ENCODE measurements around the gene SZT2.
"Not testable (repeated sequence)": the region's sequence is repeated elsewhere in the genome, so short reads cannot be mapped to it uniquely, and the experiment has no call there.

SZT2 gene

DNA sequence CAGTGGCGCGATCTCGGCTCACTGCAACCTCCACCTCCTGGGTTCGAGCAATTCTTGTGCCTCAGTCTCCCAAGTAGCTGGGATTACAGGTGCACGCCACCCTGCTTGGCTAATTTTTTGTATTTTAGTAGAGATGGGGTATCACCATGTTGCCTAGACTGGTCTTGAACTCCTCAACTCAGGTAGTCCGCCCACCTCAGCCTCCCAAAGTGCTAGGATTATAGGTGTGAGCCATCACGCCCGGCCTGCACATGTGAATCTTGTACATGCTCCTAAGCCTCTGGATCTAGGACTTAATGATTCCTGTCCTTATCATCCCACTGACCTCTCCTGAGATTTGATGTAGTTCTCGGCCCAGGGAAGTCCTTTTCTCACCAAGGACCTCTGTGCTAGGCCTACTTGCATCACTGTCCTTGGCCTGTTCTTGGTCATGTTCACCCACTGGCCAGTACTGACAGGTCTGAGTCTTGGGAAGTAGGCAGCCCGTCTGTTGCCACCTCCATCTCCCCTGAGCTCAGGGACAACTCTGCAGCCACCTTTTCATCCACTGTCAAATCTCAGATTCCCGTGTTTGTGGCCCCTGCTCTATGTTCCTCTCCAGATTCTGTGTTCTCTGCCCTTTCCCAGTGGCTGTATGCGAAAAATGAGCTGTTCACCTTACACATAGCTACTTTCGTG, 54.6 kb downstream of the SZT2 start:
- no peak for DNase-seq

DNA sequence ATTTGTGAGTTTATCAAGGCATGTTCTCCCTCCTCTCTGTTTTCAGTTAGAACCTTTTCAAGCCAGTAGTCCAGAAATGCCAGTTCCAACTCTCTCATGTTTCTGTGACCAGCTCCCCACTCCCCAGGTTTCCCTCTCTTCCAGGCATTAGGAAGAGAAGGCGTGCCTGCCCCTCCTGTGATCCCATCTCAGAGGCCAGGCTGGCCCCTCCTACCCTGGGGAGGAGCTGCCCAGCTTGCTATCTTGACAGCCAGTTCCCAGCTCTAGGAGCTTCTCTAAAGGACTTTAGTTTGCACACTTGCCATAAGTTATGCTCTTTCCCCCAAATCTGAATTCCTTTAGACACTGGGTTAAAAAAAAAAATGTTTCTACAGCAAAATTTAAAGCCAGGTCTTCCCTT, 55.1 kb downstream of the SZT2 start:
- DNase-seq = no peak

GRCh38 chr1:43445606-43446387, 56.1 kb downstream of the SZT2 start:
- no peak for DNase-seq

DNA sequence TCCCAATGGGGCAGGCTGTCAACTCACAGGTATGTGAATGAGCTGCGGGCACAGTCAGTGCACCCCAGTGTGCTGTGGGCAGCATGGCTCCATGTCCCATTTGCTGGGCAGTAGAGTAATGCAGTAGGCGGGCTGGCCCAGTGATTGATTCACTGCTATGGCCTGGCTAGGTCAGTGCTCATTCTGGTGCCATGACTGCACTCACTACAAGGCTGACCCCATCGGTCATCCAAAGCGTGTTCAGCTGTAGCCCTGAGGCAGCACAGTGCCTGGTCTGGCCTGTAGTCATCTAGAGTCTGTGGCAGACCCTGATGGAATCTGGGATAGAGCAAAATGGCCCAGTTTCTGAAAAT, 56.7 kb downstream of the SZT2 start:
- DNase-seq = no peak

GRCh38 chr1:43446881-43447835, 57.5 kb downstream of the SZT2 start:
- DNase-seq = no peak

- DNase-seq = no peak
These were observed 58.4 kb downstream of the SZT2 start for GRCh38 chr1:43447891-43448708.

GRCh38 chr1:43448955-43449707, 59.4 kb downstream of the SZT2 start:
- DNase-seq = no peak

DNA sequence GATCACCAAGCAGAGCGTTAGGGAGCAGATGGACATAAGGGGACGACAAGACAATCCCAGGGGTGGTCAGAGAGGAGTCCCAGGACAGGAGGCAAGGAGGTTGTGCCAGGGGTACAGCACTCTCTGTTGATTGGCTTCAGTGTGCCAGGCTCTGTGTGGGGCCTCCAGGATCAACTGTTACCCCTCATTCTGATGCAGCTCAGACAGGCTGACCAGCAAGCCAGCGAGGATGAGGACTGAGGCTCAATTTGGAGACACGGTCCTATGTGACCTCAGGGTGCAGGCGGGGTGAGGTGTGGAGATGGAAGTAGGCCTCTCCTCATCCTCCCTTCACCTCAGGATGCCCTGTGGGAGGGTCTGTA, 60.0 kb downstream of the SZT2 start:
- no peak for DNase-seq

DNA sequence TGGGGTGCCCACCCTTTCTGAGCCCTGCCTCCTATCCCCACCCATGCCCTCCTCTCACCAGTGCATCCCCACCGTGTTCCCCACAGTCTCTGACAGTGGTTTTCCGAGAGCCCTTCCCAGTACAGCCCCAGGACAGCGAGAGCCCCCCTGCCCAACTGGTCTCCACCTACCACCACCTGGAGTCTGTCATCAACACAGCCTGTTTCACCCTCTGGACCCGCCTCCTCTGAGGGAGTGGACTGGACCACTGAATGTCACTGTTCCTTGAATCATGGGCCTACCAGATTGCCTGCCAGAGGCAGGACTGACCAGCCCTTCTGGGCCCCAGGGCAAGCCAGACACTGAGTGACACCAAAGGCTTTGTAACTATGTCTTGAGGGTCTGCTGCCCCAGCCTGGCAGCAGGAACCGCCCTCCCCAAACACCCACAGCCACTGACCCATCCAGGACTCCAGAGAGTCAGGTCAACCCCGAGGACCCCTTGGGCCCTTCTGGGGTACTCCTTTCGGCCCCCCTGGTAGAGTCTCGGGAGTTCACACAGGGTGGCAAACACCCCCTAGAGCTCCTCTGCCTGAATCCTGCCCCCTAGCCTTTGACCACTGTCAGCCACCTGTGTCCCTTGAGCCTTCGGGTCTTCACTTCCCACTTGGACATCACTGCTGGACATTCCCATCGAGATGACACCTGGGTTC, 60.7 kb downstream of the SZT2 start:
- no peak for DNase-seq

DNA sequence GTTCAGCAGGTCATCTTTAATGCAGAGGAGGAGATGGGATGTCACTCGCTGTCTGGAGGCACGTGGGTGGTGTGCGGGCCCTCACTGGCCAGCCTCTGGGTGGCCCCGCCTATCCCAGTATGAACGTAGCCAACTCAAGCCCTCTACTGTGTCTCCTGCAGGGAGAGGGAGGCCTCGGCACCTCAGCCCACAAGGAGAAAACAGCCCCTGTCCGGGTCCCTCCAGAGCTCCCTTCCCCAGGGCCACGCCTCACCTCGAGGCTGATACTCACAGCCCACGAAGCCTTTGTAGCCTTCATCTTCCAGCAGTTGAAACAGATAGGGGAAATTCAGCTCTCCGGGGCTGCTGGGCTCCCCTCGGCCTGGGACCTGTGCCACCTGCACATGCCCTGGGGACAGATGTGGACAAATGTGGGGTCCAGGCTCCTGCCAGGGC, 61.5 kb downstream of the SZT2 start:
- DNase-seq = no peak

- no peak for DNase-seq
These were observed 62.2 kb downstream of the SZT2 start for GRCh38 chr1:43451701-43452532.

DNA sequence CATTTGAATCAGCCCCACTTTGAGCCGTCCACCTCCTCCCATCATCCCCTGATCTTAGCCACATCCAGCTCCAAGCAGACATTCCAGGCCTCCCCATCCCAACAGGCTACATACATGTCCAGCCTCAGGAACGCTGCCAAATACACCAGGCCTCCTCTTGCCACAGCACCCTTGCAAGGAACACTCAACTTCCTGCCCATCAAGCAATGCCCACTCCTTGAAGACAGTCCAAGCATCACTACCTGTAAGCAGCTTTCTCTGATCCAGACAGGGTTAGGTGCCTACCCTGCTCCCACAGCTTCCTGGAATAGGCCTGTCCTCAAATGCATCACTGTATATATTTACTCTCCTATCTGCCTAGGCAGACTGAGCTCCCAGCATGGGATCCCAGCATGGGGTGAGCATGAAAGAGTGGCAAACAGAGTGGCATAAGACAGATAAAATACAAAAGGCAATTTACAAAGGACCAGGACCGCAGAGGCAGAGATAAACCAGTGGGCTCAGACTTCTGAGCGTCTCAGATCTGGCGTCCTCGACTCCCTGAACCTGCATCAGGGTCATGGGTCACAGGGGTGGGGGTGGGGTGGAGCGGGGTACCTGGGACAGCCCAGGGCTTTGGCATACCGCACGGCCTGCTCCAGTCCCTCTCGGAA, 63.2 kb downstream of the SZT2 start:
- no peak for DNase-seq

DNA sequence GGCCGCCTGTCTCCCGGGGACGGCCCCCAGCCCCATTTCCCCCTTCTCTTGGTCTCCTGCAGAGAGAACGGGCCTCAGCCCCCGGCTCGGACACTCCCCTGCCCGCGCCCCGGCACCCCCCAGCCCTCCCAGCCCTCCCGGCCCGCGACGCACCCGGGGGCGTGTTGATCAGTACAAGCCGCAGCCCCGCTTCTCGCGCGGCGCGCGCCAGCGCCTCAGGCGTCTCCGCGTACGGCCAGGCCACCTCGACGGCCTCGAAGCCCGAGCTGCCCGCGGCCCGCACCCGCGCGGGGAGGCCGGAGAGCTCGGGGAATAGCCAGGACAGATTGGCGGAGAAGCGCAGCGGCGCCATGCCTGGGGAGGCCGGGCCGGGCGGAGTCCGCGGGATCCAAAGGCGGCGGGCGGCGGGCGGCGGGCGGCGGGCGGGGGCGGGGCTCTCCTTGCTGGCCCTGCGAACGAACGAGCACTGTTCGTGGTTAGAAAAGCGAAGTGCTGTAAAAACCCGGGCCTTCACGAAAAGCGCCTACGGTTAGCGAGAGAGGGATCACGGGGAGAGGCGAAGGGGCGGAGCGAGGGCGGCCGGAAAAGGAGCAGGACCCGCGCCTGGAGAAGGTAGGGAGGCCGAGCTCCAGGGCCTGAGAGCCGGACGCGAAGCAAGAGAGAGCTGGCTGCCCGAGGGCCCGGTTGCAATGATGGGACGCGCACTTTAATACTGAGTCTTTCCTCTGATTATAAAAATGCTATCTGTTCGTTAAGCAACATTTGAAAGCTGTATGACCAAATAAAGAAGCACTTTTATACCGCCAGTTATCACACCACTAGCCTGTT, 64.0 kb downstream of the SZT2 start, which contains the start of gene HYI:
TSS of gene HYI (minus strand) at position 490 of the 828 bp plus-strand sequence. CDS start at position 352, 138 bp downstream.
- peak; percentile 58 for DNase-seq

- peak; percentile 43 for DNase-seq
These were observed 64.7 kb downstream of the SZT2 start for GRCh38 chr1:43454270-43455011.

- DNase-seq = no peak
These were observed 65.7 kb downstream of the SZT2 start for GRCh38 chr1:43455213-43455889.

DNA sequence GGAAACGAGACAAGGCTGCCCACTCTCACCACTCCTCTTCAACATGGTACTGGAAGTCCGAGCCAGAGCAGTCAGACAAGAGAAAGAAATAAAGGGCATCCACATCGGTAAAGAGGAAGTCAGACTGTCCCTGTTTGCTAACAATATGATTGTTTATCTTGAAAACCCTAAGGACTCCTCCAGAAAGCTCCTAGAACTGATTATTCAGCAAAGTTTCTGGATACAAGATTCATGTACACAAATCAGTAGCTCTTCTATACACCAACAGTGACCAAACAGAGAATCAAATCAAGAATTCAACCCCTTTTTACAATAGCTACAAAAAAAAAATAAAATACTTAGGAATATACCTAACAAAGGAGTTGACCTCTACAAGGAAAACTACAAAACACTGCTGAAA, 68.7 kb downstream of the SZT2 start:
- DNase-seq = not testable (repeated sequence)

- DNase-seq = no peak
These were observed 71.4 kb downstream of the SZT2 start for GRCh38 chr1:43460988-43461693.

Measured in activated effector memory CD4-positive, alpha-beta T cell treated with Interleukin-2 at 50 U/mL for 16 hours (primary cell).